SK-N-SH (cell line): ENCODE results near the gene KIF21B.

Source experiments
- EP300 ChIP-seq, 2 experiments: IDR thresholded peaks; 2 replicates each; pipeline versions ENCODE4 v1.4.0 to v1.6.1; 2012; ENCODE audit warnings: borderline replicate concordance in 1 of 2, low read depth in 1 of 2, low read length in 1 of 2
- EZH2phosphoT487 ChIP-seq: fragments of 200-600 bp; sonication (generic); IDR thresholded peaks from 2 replicates; pipeline ENCODE4 v1.6.1; 2017; ENCODE audit warnings: low read depth, mixed run types, mild to moderate bottlenecking, antibody characterized with exemption, moderate library complexity, borderline replicate concordance
- JUND ChIP-seq: IDR thresholded peaks from 2 replicates; pipeline ENCODE4 v1.4.0; 2012
- MXI1 ChIP-seq: IDR thresholded peaks from 2 replicates; pipeline ENCODE4 v1.6.1; 2012; ENCODE audit warnings: mild to moderate bottlenecking, low read depth, low read length, improper control_type of control experiment
- POLR2AphosphoS5 ChIP-seq: IDR thresholded peaks from 2 replicates; pipeline ENCODE4 v1.6.1; 2012; ENCODE audit warnings: low read depth, low read length
- RAD21 ChIP-seq: IDR thresholded peaks from 2 replicates; pipeline ENCODE4 v1.6.1; 2012; ENCODE audit warnings: mild to moderate bottlenecking, low read length
- RXRA ChIP-seq: IDR thresholded peaks from 2 replicates; pipeline ENCODE4 v1.4.0; 2012; ENCODE audit warnings: low read depth, mild to moderate bottlenecking, borderline replicate concordance
- SMC3 ChIP-seq: IDR thresholded peaks from 2 replicates; pipeline ENCODE4 v1.6.1; 2012; ENCODE audit warnings: low read depth, low read length, improper control_type of control experiment
- TF ChIP-seq, protein P1 (sequence below): fragments of 200-600 bp; sonication (generic); IDR thresholded peaks from 2 replicates; pipeline ENCODE4 v1.6.1; 2017; ENCODE audit warnings: antibody characterized with exemption, mild to moderate bottlenecking, moderate library complexity
- TF ChIP-seq, protein P2 (sequence below): fragments of 150-350 bp; IDR thresholded peaks from 2 replicates; pipeline ENCODE4 v1.6.1; 2017; ENCODE audit warnings: antibody characterized with exemption, low read length, low read depth, borderline replicate concordance

DNA sequence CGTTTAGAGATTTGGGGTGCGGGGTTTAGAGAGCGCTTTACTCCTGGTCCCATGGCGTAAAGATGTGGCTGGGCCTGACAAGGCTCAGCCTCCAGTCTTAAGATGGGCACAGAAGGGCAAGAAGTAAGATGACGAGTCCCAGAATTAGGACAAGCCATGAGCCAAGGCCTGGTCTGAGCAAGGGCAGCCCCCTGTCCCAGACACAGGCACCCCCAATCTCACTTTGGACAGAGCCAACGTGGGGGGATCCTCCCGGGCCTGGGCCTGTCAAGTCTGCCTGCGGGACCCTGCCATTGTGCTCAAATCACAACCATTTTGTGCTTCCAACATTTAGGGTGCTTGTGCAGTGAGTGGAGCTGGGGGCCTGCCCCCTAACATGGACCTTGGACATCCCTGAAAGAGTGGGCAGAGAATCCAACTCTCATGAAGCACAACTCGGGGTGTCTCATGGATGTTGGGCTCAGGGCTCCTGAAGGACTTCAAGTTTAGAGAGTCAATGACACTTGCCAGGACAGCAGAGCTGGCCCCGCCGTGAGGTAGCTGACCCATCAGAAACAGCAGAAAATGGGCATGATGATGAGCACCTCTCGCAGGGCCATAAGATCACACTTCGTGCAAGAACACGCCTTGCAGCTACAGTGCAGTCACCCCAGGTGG, 52.6 kb downstream of the KIF21B start:
- TF ChIP-seq, protein P1, sequence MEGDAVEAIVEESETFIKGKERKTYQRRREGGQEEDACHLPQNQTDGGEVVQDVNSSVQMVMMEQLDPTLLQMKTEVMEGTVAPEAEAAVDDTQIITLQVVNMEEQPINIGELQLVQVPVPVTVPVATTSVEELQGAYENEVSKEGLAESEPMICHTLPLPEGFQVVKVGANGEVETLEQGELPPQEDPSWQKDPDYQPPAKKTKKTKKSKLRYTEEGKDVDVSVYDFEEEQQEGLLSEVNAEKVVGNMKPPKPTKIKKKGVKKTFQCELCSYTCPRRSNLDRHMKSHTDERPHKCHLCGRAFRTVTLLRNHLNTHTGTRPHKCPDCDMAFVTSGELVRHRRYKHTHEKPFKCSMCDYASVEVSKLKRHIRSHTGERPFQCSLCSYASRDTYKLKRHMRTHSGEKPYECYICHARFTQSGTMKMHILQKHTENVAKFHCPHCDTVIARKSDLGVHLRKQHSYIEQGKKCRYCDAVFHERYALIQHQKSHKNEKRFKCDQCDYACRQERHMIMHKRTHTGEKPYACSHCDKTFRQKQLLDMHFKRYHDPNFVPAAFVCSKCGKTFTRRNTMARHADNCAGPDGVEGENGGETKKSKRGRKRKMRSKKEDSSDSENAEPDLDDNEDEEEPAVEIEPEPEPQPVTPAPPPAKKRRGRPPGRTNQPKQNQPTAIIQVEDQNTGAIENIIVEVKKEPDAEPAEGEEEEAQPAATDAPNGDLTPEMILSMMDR = no peak
- TF ChIP-seq RXRA (no peak), EZH2phosphoT487 (no peak), SMC3 (no peak), RAD21 (no peak), JUND (no peak), MXI1 (no peak), POLR2AphosphoS5 (no peak), EP300 (IDR thresholded peaks at IDR 0.05; ENCODE audit: borderline replicate concordance in 1 of 2, low read depth in 1 of 2, low read length in 1 of 2) (no peak)
- TF ChIP-seq, protein P2, sequence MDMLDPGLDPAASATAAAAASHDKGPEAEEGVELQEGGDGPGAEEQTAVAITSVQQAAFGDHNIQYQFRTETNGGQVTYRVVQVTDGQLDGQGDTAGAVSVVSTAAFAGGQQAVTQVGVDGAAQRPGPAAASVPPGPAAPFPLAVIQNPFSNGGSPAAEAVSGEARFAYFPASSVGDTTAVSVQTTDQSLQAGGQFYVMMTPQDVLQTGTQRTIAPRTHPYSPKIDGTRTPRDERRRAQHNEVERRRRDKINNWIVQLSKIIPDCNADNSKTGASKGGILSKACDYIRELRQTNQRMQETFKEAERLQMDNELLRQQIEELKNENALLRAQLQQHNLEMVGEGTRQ = no peak
